ENCODE data around the gene CDHR5.

Gene CDHR5

DNA sequence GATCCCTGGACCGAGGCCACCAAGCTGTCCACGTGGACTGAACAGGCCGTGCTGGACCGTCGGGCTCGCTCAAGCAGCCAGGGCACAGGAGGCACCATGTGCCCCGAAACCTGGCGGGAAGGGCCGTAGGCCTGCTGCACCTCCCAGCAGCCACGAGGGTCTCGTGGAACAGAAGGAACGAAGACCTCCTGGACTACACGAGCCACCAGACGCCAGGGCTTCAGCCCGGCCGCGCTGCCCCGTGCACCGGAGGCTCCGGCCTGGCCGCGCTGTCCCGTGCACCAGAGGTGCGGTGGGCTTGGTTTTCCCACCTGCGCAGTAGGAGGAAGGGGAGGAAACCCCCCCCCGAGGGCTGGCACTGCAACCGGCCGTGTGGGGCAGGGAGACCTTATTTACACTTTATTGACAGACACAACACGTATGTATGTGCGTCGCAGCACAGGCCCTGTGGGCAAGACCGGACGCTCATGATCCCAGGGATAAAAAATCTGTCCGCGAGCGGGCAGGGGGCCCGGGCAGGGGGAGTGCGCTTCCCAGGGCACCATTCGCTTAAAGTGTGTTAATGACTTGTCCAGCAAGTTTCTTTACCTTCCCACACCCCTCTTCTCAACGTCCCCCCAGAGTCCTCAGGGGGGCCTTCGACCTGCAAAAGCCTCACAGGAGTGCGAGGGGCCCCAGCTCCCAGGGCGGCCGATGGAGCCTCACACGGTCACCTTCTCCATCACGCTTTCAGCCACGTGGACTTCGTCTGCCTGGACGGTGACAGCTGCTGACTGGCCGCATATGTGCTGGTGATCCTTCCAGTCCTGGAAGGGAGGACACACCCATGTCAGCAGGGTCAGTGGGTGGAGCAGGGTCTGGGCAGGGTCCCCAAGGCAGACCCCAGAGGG, 19.3 kb upstream of the CDHR5 start:
- DNase-seq, result no peak

DNA sequence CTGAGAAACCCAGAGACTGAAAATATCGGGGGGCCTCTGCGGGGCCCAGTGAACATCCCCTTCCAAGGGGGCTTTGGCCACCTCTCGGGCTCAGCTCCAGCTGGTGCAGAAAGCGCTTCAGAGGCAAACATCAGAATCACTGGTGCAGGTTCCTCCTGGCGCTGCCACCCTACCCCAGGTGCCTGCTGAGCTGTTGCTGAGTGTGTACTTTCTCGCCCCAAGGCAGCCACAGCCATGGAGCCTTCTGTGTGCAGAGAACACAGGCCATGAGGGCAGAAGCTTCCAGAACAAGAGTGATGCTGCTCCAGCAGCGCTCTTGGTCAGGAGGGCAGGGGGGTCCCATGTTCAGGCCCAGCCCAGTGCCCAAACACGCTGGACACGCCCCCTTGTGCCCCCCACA, 18.6 kb upstream of the CDHR5 start:
- DNase-seq, result no peak

DNA sequence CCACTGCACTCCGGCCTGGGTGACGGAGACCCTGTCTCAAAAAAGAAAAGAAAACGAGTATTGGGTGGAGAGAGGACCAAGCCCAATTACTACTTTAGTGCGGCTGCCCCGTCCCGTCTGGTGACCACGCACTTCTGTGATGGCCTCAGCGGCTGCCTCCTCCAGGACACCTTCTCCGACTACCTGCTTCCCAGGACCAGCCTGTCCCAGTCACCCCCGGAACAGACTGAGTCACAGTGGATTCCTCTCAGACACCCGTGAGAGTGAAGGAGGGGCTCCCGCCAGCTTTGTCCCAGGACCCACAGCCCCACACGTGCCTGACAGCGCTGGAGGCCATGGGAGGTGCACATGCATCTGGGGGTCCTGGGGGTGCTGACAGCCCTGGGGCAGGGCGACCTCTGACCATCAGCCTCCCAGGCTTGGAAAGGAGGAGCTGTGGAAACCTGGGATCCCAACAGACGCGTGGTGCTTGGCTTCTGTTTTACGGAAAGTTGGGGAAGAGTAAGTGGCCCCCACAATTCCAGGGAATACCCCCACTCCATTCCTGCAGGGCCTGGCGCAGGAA, 17.1 kb upstream of the CDHR5 start:
- no peak for DNase-seq

DNA sequence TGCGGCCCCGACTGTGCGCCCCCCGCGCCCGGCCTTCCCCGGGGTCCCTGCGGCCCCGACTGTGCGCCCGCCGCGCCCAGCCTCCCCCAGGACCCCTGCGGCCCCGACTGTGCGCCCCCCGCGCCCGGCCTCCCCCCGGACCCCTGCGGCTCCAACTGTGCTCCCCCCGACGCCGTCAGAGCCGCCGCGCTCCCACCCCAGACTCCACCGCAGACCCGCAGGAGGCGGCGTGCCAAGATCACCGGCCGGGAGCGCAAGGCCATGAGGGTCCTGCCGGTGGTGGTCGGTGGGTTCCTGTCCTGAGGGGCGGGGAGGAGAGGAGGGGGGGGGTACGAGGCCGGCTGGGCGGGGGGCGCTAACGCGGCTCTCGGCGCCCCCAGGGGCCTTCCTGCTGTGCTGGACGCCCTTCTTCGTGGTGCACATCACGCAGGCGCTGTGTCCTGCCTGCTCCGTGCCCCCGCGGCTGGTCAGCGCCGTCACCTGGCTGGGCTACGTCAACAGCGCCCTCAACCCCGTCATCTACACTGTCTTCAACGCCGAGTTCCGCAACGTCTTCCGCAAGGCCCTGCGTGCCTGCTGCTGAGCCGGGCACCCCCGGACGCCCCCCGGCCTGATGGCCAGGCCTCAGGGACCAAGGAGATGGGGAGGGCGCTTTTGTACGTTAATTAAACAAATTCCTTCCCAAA, 15.4 kb upstream of the CDHR5 start:
- no peak for DNase-seq

DNA sequence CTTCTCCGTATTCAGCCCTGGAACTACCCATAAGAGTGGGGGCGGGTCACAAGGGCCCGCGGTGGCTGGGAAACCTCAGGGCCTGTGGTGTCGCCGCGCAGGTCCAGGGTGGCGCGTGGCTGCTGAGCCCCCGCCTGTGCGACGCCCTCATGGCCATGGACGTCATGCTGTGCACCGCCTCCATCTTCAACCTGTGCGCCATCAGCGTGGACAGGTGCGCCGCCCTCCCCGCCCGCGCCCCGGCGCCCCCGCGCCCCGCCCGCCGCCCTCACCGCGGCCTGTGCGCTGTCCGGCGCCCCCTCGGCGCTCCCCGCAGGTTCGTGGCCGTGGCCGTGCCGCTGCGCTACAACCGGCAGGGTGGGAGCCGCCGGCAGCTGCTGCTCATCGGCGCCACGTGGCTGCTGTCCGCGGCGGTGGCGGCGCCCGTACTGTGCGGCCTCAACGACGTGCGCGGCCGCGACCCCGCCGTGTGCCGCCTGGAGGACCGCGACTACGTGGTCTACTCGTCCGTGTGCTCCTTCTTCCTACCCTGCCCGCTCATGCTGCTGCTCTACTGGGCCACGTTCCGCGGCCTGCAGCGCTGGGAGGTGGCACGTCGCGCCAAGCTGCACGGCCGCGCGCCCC, 14.7 kb upstream of the CDHR5 start:
- DNase-seq, result no peak

DNA sequence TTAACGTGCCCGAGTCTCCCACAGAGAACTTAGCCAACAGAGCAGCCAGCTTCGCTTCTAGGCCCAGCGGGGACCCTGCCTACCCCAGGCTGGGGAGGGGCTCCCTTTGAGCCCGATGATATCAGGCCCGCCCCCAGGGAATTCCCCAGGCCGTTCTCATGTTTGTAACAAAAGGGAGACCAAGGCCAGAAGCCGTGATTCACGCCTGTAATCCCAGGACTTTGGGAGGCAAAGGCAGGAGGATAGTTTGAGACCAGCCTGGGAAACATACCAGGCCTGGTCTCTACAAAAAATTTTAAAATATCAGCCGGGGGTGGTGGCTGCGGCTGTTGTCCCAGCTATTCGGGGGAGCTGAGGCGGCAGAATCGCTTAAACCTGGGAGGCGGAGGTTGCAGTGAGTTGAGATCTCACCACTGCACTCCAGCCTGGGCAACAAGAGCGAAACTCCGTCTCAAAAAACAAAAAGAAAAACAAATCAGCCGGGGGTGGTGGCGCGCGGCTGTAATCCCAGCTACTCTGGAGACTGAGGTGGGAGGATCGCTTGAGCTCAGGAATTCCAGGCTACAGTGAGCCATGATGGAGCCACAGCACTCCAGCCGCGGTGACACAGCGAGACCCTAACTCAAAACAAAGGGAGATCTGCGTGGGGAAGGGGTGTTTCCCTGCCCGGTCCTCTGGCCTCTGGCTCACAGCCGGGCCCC, 14.0 kb upstream of the CDHR5 start:
- DNase-seq, result no peak

DNA sequence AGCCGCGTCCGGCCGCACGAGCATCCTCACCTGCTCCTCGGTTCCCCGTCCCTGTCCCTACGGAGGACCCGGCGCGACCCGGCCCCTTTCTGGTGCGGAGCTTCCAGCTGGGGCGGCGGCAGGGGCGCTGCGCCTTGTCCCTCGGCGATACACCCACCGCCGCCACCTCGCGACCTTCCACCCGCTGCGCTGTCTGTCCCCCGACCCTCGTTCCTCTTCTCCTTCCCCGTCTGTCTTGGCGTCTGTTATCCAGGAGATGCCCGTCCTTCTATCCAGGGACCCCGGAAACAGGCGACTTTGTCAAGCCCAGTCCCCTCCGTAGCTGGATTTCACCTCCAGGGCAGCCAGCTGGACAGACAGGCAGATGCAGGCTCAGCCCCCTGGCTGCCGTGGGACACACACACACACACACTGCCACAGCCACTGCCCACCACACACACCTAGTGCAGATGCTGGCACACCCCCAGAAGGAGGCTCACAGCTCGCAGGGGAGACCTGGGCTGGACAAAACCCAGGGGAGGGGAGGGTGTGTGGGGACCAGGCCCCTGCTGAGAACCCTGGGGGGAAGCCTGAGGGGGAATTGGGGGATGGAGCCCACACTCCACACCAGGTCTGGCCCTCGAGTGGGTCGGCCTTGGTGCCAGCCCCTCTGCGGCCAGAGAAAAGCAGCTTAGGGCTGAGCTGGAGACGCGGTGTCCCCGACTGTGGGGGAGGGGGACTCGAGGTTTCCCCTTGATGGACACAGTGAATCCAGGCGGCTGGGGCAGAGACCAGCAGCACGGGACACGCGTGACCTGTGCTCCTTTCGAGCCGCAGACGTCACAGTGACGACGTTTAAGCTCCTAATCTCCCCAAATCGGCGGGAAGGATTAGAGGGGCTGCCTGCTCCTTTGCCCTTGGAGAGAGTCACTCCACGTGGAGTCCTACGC, 13.1 kb upstream of the CDHR5 start:
- DNase-seq, result no peak

DNA sequence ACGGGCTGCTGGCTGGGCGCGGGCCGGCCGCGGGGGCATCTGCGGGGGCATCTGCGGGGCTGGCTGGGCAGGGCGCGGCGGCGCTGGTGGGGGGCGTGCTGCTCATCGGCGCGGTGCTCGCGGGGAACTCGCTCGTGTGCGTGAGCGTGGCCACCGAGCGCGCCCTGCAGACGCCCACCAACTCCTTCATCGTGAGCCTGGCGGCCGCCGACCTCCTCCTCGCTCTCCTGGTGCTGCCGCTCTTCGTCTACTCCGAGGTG, 12.5 kb upstream of the CDHR5 start:
- DNase-seq, result no peak

DNA sequence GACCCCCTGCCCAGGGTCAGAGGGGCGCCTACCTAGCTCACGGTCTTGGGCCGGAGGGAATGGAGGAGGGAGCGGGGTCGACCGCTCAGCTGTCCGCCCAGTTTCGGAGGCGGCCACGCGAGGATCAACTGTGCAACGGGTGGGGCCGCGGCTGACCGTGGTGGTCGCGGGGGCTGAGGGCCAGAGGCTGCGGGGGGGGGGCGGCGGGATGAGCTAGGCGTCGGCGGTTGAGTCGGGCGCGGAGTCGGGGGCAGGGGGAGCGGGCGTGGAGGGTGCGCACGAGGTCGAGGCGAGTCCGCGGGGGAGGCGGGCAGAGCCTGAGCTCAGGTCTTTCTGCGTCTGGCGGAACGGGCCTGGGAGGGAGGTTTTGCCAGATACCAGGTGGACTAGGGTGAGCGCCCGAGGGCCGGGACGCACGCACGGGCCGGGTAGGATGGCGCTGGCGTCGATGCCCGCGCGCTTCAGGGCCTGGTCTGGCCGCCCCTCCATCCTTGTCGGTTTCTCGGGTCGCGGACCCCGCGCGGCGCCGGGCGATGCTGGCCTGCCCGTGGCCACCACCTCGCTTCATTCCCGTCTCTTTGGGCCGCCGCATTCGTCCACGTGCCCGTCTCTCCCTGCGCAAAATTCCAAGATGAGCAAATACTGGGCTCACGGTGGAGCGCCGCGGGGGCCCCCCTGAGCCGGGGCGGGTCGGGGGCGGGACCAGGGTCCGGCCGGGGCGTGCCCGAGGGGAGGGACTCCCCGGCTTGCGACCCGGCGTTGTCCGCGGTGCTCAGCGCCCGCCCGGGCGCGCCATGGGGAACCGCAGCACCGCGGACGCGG, 12.0 kb upstream of the CDHR5 start, which contains the start of gene DRD4:
Gene DRD4, plus strand, starts transcription at position 759 of the 822 bp plus-strand sequence. Its CDS starts 36 bp downstream, at position 795.
- DNase-seq, result no peak

DNA sequence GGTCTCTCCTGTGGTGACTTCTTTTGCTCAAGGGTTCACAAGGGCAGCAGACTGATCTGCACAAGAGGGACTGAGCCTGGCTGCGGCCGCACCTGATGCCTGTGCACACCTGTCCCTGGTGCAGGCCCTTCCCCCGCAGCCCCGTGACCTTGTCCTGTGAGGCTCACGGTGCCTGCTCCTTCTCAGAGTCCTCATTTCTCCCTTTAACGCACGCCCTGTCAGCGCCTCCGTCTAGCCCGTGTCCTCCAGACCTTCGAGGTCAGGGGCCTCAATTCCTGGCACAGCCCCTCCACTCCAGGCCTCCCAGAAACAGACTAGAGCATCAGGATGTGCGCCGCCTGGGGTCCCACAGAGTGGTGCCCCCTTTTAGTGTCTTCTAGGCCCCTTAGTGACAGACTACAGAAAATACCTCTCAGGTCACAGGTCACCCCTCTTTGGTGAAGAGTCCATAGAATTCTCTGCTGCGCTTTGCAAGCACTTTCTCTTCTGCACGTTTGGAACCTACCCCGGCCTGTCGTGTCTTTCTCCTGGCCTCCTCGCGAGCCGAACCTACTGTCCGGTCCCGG, 11.3 kb upstream of the CDHR5 start:
- DNase-seq, result no peak

DNA sequence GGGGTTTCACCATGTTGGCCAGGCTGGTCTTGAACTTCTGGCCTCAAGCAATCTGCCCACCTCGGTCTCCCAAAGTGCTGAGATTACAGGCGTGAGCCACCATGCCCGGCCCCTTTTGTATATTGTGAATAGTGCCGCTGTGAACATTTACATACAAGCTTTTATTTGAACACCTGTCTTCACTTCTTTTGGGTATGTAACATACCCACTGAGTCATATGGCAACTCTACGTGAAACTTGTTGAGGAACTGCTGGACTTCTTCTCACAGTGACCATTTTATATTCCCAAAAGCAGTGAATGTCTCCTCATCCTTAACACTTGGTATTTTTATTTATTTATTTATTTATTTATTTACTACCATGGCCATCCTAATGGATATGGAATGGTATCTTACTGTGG, 6.1 kb upstream of the CDHR5 start:
- no peak for DNase-seq

DNA sequence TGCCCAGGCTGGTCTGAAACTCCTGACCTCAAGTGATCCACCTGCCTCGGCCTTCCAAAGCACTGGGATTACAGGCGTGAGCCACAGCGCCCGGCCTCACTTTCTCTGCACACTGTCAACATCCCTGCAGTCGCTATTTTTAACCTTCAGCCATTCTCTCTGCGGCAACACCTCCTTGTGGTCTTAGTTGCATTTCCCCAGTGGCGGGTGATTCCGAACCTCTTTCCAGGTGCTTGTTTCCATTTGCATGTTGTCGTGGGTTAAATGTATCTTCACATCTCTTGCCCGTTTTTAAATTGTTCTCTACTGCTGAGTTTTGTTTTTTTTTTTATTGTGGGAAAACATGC, 4.5 kb upstream of the CDHR5 start:
- no peak for DNase-seq

DNA sequence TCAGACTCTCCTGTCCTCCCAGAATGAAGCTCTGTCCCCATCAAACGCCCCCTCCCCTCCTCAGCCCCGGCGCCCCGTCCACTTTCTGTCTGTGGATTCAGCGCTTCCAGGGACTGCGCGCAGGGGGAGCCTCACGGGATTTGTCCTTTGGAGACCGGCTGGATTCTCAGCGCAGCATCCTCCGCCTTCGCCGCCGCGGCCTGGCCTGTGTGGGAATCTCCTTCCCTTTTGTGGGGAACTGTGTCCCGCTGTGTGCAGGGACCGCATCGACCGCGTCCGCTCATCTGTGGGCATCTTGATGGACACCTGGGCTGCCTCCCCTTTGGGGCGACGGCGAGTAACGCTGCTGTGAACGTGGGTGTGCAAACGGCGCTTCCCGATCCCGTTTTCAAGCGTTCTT, 3.3 kb upstream of the CDHR5 start:
- no peak for DNase-seq

DNA sequence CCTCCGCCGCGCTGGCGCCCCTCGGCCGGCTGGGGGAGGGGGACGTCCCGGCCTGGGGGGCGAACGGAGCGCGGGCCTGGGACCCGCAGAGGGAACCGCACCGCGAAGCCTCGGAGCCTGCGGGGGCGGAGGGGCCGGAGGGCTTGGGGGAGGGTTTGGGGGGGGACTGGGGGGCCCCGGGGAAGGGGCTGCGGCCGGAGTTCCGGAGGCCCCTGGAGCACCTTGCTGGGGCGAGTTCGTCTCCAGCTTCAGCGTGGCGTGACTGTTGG, 2.5 kb upstream of the CDHR5 start:
- DNase-seq, result no peak

DNA sequence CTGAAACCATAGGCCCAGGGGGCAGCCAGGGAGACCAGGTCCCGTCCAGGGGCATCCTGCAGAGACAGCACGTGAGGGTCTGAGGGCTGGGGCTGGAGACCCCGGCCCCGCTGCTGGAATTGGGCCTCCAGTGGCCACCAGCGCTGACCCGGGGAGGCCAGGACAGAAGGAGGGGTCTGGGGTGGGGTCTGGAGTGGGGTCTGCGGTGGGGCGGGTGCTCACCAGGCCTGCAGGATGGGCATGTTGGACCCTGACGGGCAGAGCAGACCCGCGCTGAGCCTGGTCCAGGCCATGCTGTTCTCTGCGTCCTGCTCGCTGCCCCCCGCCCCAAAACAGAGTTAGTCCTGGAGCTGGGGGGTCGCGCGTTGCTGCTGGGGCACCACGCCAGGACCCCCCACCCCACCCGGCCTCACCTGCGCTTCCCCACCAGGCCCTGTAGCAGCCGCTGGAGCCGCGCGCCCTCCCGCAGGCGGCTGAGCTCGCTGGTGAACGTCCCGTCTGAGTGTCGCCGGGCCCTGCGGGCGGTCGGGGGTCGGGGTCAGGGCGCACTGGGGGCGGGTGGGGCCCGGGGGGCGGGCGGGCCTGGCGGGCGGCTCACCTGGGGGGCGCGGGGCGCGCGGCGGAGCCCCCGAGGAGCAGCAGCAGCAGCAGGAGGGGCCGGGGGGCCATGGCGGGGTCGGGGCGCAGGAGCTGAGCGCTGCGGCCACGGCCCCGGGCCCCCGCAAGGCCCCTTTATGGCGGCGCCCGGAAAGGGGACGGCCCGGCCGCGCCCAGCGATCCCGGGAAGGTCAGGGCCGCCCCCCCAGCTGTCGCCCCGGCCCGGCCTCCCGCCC, 1.9 kb upstream of the CDHR5 start, which contains the start of gene SCT:
Gene SCT, minus strand, starts transcription at position 707 of the 833 bp plus-strand sequence. Its CDS starts 38 bp downstream, at position 669.
- no peak for DNase-seq

DNA sequence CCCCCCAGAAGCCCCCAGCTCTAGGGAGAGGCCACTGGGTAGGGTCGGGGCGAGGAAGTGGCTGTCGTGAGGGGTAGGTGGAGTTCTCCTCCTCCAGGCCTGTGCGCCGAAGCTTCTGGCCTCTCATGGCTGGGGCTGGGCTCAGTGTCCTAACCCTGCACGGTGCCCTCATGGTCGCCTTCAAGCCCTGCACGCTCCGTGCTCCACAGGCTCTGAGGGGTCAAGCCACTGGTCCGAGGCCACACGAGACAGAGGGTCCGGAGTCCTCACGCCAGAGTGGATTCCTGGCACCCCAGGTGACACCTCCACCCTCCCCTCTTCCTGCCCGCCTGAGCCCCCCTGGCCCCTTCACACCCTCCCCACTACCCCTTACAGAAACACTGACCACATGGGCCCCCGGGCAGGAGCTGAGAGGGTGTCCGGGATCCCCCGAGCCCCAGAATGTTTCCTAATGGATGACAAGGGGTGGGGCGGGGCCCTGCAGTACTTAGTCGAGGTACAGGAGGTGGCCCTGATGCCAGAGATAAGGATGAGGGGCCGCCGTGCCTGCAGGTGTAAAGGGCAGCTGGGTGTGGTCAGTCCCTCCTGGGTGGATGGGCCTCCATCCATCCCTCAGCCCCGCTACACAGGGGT, 997 bp upstream of the CDHR5 start:
- no peak for DNase-seq

DNA sequence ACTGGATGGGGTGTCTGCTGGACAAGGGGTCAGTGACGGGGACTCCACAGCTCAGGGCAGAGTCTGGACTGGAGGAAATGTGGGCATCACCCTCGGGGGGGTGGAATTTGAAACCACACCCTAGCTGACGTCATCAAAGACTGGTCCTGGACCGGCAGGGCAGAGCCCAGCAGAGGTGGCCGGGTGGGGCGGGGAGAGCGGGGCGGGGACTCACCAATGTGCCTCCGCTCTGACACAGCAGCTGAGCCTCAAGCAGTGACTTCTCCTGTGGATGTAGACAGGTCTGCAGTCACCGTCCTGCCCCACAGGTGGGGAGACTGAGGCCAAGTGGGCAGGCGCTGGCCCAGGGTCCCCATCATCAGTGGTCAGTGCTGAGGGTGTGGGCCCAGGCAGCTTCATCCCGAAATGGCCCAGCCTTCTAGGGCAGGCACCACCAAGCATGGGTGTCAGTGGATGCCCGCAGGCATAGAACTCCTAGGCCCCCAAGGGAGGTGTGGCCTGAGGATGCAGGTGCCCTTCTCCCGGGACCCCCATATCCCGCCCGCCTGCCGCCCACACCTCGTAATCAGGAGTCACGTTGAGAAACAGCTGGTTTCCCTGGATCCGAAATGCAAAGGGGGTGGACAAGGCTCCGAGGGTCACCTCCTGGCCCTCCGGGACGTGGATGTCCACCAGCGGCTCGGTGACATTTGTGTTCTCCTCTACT, 603 bp downstream of the CDHR5 start:
- DNase-seq, result no peak

DNA sequence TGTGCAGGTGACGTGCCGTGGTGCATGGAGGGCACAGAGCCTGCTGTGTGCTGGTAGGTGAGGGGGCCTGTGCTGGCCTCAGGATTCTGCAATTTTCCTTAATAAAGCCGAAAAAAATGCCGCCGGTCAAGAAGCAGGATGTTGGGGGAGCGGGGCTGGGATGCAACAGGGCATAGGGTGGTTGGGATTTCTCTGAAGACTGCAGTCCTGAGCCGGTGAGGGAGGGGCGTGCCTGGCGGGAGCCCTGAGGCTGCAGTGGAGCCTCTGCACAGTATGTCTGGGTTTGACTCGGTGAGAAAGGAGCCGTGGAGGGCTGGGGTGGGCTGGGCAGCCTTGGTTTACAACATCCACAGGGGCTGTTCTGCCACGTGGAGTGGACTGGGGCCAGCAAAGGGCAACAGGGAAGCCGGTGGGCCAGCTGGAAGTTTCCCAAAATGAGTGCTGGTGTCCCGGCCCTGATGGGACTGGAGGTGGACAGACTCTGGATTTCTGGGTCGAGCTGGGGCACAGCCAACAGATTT, 1.3 kb downstream of the CDHR5 start:
- no peak for DNase-seq

DNA sequence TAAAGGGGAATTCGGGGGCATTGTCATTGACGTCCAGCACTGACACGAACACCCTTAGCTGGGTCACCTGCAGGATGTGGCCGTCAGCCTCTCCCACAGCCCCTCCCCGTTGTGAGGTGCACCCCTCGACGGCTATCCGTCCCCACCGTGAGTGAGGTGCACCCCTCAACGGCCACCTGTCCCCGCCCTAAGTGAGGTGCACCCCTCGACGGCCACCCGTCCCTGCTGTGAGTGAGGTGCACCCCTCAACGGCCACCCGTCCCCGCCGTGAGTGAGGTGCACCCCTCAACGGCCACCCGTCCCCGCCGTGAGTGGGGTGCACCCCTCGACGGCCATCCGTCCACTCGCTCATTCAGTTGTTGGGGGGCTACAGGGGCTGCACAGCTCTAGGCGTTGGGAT, 2.9 kb downstream of the CDHR5 start:
- DNase-seq, result no peak
